Globus pallidus (tissue), 1 donor: ENCODE measurements around the gene WNT3.
"Not testable (repeated sequence)": the region's sequence is repeated elsewhere in the genome, so short reads cannot be mapped to it uniquely, and the experiment has no call there.

Experiments used
- DNase-seq: peaks from one replicate; pipeline ENCODE4 v3.0.0-alpha.2; 2015; ENCODE audit warnings: low spot score

Gene WNT3

DNA sequence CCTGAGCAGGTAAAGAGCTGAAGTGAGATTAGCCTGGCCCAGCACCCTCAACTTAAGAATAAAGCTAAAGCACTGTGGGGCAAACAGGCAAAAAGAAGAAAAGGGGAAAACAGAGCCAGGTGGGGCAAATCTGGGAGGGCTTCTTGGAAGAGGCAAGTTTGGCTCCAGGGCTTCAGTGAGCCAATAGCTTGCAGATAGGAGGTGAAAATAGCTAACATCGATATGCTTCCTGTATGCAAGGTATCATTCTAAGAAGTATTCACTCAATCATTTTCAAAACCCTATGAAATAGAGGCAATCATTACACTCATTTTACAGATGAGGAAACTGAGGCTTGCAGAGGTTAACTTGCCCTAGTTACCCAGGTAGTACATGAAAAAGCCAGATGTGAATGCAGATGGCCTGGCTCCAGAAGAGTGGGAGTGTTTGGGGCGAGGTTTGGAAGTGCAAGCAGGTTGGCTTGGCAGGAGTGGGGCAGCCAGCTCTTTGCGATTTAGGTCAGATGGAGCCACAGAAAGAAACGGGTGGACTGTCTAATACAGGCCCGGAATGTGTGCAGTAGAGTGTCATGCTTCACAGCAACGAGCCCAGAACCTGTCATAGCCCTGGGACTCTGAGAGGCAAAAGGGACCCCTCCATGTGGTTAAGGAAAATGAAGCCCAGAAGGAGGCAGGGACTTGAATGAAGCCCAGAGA lies 5.7 kb downstream of the WNT3 start:
- DNase-seq: no peak

DNA sequence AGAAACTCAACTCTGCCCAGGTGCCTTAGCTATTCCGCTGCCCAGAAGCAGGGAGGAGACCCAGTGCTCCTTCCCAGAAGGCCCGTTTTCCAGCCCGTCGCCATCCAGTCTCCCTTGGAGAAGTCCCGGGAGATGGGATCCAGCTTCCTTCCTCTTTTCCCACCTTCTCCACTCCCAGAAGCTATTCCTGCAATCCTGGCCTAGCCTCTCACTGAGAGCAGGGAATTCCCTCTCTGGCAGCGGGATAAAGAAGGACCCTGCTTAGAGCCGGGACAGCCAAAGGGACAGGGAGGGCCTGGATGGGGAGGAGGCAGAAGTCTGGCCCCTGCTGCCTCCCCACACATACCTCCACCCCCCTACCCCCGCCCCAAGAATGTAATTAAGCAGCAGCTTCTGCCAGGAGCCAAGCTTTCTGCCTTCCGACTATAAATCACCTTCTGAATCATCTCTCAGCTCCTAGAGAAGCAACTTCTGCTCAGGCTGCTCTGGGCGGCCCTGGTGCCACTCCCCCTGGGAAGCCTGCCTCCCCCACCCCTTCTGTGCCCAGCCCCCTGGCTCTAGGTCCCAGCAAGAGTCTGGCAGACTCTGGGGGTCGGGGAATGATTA lies 6.4 kb downstream of the WNT3 start:
- DNase-seq: no peak

DNA sequence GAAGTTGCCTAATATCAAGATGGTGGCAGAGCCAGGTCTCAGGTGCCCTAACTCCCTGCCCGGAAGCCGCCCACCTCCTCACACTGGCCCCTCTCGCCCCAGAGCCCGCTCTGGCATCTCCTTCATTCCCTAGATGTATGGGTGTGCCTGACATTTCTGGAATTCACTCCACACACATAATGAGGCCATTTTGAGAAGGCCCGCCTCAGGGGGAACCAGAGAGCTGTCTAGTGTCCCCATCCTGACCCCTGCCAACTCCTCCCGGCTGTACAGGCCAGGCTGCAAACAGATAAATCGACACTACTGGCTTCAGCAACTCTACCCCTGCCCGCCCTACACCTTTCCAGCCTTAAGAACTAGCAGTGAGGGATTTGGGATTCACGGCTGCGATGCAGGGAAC lies 7.7 kb downstream of the WNT3 start:
- no peak for DNase-seq

DNA sequence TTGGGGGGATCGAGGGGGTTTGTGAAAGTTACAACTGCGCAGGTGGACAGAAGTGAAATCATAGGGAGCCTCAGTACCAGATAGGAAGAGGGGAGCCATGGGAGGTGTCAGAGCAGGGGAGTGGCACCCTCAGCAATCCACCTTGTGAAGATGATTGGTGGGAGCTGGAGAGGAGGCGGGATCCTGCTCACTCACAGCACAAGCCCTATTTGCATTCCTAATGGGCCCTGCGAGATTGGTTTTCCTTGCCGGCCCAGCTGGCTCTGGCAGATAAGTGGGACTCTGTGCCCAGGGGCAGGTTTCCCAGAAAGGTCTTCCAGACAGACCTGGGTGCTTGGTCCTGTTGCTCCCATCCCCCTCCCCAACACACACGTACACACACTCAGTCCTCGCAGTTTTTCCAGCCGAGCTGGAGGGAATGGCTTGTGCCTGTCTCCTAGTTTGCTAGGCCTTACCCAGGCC lies 9.4 kb downstream of the WNT3 start:
- no peak for DNase-seq

DNA sequence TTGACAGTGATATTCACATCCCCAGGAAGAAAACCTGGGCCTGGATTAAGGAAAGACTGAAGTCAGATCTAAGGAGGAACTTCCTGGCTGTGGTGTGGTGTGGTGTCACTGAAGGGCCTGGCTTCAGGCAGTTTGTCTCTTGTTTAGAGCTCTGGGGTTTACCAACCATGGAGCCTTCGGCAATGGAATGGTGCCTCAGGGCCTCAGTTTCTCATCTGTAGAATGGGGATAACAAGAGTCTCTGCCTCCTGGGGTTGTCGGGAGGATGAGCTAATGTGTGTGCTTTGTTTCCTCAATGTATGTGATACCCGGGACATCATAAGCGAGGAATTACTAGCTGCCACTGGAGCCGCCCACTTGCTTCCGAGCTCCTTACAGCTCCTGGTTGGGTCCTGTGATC lies 12.7 kb downstream of the WNT3 start:
- DNase-seq: no peak

DNA sequence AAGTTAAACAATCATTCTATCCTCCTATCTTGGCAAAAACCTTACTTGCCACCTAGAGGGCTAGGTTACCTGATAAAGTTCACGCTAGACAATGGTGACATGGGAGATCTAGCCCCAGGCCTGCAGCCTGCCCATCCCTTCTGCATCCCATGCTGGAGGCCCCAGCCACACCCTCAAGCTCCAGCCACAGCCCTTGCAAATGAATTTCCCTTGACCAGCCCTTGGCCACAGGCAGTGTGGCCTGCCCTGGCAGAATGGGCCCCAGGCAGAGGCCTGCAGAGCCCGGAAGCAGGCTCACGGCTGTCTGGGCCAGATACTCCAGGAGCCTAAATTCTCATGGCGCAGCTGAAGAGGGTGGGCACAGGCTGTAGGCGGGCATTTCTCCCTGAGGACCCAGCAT lies 14.9 kb downstream of the WNT3 start:
- DNase-seq: no peak

DNA sequence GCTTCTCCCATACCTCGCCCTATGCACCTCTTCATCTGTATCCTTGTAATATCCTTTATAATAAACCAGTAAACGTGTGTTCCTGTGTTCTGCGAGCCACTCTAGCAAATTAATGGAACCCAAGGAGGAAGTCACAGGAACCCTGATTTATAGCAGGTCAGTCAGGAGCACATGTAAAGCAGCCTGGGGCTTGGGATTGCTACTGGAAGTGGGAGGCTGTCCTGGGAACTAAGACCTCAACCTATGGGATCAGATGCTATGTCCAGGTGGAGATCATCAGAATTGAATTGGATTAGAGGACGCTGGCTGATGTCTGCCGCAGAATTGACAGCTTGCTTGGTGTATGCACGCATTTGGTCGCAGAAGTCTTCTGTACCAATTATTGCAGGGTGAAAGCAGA lies 15.7 kb downstream of the WNT3 start:
- no peak for DNase-seq

DNA sequence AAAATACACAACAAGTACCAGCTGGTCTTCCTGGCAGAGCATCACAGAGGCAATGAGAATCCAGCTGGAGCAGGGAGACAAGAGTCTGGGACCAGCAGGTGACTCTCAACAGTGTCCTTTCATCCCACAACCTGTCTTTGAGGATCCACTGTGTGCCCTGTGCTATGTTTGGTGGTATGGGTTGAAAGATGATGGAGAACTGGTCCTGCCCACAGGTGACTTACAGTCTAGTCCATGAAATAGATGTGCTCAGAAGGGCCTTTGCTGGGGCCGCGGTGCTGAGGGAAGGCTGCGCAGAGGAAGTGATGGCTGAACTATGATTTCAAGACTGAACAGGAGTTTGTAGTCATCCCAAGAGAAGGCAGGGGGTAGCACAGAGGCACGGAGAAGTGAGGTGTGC lies 17.9 kb downstream of the WNT3 start:
- no peak for DNase-seq

DNA sequence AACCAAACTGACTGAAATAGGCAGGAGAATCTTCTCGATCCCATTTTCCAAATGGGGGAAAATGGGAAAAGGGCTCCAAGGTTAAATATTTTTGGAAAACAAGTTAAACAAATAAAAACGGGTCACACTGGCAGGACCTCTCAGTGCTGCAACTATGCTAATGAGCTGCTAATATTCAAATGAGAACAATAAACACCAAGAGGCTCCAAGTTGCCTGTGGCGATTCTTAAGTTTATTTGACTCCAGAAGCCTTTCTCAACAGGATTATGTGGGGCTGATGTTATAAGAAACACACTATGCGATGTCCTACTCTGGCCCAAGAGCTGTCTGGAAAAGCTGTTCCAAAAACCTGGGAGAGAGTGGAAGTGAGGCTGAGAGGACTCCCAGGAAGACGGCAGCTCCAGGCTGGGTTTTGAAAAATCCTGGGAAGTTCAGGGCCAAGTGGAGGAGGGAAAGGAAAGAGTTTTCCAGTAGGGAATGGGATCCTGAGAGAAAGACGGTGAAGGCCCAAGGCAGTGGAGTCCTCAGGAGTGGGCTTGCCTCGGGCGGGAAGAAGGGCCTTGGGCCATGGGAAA lies 21.4 kb downstream of the WNT3 start:
- no peak for DNase-seq

DNA sequence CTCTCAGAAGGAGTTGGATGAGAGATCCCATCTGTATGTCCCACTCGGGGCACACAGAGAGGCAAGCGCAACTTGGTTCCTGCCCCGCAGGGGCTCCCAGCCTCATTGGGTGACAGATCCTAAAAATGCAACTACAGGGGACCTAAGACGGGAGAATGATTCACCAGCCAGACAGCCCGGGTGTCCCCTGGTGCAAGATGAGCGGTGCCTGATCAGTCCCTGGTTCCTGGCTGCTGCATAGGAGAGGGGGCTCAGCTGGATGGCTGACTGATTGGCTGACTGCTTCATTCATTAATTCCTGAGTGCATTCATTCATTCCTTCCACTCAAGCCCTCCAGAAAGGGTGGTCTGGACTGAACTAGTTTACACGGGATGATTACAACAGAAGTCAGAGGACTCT lies 22.0 kb downstream of the WNT3 start:
- DNase-seq: no peak

DNA sequence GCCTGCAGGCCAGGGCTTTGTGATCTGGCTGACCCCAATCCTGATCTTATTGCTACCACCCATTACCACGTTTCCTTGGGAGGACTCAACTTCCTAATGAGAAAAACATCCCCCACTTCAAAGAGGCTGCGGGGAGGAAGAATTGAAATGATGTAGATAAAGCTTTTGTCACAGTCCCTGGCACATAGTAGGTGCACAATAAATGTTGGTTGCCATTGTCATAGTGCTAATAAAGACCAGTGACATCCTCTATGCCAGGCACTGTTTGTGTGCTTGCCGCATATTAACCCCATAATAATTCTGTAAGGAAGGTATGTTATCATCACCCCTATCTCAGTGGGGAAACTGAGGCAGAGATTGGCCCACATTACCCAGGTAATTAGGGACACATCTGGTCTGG lies 22.4 kb downstream of the WNT3 start:
- DNase-seq: no peak

DNA sequence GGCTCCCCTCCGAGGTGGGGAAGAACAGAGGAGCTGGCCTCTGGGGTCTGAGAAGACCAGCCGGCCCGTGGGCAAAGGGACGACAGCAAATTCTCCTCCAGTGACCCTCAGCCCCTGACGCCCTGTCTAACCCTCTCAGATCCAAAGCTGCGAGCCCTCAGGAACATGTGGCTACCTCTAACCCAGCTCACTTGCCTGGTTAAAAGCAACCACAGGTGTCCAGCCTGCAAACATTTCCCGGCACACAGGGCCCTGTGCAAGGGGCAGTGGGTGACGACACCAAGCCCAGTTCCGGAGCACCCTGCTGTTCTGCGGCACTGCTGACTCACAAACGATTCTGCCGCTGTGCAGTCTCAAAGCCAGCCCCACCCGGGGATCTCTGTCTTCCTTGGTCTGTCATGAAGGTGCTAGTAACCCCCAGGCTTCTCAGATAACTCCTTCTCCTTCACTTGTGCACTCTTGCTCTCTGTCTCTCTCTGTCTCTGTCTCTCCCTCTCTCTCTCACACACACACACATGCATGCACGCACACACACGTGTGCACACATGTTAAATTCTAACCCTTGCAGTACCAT lies 23.0 kb downstream of the WNT3 start:
- no peak for DNase-seq

DNA sequence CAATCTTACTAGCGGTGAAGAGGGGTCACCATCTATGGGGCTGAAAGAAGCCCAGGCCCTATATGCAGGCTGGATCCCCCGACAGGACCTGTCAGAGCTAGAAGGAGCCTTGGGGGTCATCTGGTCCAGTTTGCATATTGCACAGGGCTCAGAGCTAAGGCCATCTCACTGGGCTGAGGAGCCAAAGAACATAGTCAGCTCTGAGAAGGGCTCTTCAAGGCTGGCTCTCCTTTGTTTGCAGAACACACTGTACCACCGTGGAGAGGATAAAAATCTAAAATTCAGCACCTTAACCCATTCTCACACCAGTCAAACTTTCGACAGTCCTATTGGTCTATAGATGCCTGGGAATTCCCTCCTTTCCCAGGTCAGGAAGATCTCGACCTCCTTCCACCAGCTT lies 24.2 kb downstream of the WNT3 start:
- DNase-seq: no peak

DNA sequence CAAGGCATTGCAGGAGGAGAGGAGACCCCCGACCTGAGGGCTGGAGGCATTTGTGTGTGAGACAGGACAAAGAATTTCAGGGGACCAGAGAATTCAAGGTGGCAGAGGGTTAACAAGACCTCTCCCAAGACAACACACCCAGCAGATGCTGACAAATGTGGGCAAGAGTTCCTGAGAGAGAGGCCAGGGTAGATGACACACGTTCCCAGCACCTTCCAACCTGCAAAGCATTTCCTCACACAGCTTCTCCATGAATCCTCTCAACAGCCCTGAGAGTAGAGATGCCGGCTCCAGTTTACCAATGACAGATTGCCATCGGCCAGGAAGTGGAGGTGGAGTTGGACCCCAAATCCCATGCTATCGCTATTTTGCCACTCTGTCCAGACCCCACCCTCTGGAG lies 25.0 kb downstream of the WNT3 start:
- DNase-seq: no peak

DNA sequence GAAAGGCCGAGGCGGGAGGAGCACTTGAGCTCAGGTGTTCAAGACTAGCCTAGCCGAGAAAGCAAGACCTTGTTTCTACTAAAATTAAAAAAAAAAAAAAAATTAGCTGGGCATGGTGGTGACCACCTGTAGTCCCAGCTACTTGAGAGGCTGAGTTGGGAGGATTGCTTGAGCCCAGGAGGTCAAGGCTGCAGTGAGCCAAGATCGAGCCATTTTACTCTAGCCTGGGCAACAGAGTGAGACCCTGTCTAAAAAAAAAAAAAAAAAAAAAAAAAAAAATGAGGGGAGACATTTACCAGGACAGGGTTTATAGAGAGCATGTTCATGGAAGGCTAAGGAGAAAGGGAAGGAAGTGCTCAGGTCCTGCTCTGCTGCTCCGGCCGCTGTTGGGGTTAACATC lies 25.5 kb downstream of the WNT3 start:
- not testable (repeated sequence) for DNase-seq

DNA sequence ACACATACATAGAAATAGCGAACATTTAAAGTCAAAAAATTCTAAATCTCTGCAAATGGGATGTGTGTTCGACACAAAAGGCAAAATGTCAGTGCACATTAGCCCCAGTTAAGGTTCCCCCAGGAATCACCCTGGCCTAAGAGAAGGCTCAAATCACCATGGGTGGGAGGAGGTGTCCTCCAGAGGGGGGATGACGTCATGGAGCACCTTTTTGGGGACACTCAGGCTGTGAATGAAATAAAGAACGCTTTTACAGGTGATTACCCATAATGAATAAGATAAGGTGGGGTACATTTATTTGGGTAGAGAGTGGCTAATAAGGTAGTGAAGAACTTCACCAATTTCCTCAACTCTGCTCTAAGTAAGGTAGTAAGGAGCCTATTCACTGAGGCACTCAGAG lies 26.4 kb downstream of the WNT3 start:
- DNase-seq: no peak

DNA sequence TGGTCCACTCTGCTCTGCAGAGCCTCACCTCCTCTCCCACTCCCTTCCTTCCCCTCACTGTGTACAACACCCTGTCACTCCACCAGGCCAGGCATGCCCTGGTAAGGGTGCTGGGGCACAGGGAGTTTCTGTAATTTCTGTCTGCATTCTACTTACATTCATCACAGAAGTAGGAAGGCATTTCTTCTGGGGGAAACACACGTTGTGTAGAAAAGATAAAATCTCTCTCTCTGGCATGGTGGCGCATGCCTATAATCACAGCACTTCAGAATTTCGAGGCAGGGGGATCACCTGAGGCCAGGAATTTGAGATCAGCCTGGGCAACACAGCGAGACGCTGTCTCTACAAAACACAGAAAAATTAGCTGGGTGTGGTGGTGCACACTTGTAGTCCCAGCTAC lies 27.0 kb downstream of the WNT3 start:
- no peak for DNase-seq

DNA sequence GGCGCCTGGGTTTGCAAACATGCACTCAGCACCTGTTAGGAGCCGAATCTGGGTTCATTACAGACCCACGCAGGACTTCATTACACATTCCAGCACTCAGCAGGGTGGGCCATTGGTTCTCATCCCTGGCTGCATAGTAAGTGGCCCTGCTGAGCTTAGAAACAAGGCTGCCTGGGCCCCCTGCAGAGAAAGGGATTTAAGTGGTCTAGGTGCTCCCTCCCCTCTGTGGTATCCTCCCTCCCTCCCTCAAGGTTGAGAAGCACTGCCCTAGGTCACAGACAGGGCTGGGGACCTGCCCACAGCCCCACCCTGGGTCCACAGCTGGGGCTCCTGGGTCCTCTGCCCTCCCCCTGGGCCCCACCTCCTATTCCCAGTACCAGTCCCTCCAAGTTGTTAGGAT lies 28.3 kb downstream of the WNT3 start:
- no peak for DNase-seq

DNA sequence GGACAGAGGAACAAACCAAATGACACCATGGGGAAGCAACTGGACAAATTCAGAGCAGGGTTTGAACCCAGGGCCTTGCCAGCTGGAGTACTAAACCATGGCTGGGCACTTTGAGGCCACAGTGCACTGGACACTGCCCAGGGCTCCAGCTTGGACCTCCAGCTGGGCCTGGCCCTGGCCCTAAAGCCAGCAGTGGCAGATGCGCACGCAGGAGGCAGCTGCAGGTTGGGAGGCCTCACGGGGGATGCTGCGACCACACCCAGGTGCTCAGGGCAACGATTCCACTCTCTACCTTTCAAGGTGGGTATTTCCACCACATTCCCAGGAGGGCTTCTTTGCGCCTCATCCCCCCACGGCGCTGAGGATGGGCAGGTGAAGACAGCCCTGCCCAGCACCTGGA lies 28.9 kb downstream of the WNT3 start:
- no peak for DNase-seq

DNA sequence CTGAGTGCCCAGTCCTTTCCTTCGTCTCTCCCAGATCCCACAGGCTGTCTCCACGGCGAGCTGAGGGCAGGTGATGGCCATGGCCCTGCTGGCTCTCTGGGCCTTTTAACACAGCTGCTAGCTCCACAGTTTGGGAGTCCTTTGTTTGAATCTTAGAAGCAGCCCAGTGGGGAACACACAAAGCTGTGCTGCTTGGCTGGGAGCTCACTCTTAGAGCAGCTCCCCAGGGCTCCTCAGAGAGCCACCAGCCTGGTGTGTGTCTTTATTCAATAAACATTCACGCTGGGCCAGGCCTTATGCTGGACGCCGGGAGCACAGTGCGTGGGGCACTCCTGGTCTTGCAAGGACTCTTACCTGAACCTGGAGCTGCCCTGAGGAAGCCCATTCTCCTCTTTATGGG lies 29.7 kb downstream of the WNT3 start:
- DNase-seq: no peak

DNA sequence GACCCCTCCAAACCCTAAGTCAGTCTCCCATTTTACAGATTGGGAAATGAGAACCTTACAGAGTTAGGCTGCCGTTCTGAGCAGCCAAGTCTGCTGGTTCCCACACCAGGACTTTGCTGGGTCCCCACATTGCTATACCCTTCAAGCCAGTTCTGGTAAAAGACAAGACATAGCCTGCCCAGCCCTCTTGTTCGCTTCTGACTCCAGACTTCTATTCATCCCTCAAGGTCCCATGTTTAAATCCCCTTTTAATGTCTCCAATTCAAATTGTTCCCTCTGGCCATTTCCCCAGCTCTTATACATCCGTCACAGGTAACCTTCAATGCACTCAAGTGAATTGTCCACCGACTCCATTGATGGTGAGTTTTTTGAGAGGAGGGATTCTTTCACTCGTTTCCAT lies 30.2 kb downstream of the WNT3 start:
- DNase-seq: no peak

DNA sequence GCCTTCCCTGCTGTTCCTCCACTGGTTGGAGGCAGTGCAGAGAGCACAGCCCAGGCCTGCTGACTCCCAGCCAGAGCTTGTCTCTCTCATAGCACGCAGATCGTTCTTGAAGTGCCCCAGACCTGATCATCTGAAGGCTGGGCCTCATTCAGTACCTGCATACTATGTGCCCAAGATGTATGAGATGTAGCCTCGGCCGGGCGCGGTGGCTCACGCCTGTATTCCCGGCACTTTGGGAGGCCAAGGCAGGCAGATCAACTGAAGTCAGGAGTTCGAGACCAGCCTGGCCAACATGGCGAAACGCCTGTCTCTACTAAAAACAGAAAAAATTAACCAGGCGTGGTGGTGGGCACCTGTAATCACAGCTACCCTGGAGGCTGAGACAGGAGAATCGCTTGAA lies 31.0 kb downstream of the WNT3 start:
- DNase-seq: no peak

DNA sequence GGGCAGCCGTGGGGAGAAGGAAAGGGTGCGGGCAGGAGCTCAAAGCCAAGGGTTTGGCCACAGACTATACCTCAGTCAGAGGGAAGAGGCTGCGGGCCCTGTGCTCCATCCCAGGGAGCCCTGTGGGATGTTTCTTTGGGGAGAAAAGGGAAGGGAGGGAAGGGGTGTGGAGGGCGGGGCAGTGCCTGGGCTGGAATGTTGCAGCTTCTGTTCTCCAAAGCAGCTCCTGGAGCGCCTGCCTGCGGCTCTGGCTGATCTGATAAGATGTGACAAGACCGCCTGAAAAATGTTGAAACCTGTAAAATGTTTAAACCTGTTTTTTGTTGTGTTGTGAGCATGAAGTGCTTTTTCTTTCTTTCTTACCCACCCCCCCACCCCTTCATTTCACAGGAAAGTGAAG lies 32.8 kb downstream of the WNT3 start:
- DNase-seq: no peak
